Small intestine (tissue), 16 donors: ENCODE results near the gene JDP2. TPM values are rescaled to one million over a fixed set of nuclear protein-coding genes. Genes with fewer than 3 reads are reported as not detected.
A peak's percentile ranks its signal among the peaks of the same experiment; 100 is the strongest.
"Not testable (repeated sequence)": the region's sequence is repeated elsewhere in the genome, so short reads cannot be mapped to it uniquely, and the experiment has no call there.

Experiments
- DNase-seq, 2 donors: peaks; one replicate each; pipeline versions ENCODE4 v3.0.0 to v3.0.0-alpha.2; 2013
- FAIRE-seq: peaks from 2 replicates; lab custom pipeline; 2012; peaks lifted over from hg19 to GRCh38; lab: Jason Lieb, UNC
- H3K27ac ChIP-seq, 3 donors: one replicate each; pipeline ENCODE4 v1.5.1; 2013; ENCODE audit warnings: low read length in 2 of 3, mild to moderate bottlenecking in 2 of 3, control low read depth in 1 of 3, inconsistent platforms in 1 of 3, low read depth in 1 of 3, moderate library complexity in 1 of 3
- H3K27me3 ChIP-seq, 3 donors: one replicate each; pipeline ENCODE4 v1.6.1; 2013; ENCODE audit warnings: low read length in 3 of 3, inconsistent platforms in 1 of 3; ENCODE audit not compliant: control insufficient read depth in 3 of 3, insufficient read depth in 3 of 3
- H3K36me3 ChIP-seq, 3 donors: one replicate each; pipeline ENCODE4 v1.6.1; 2013; ENCODE audit warnings: low read length in 3 of 3, inconsistent platforms in 1 of 3, low read depth in 1 of 3, mild to moderate bottlenecking in 1 of 3, moderate library complexity in 1 of 3; ENCODE audit not compliant: control insufficient read depth in 3 of 3, insufficient read depth in 2 of 3
- H3K4me1 ChIP-seq, 3 donors: one replicate each; pipeline ENCODE4 v1.6.1; 2013; ENCODE audit warnings: low read length in 2 of 3, inconsistent platforms in 1 of 3, low read depth in 1 of 3, mild to moderate bottlenecking in 1 of 3, moderate library complexity in 1 of 3; ENCODE audit not compliant: control insufficient read depth in 3 of 3, insufficient read depth in 2 of 3
- H3K4me3 ChIP-seq, 3 donors: one replicate each; pipeline ENCODE4 v1.5.1; 2013; ENCODE audit warnings: low read length in 3 of 3, control low read depth in 1 of 3, inconsistent platforms in 1 of 3, low read depth in 1 of 3, mild to moderate bottlenecking in 1 of 3, moderate library complexity in 1 of 3
- H3K9me3 ChIP-seq, 2 donors: one replicate each; pipeline ENCODE4 v1.6.1; 2013; ENCODE audit warnings: low read depth in 1 of 2, low read length in 1 of 2; ENCODE audit not compliant: control insufficient read depth in 2 of 2, insufficient read depth in 1 of 2
- WGBS, 3 donors: extraction: QIAGEN DNeasy Blood & Tissue Kit; methylation state at CpG; one replicate each; pipeline ENCODE4 v1.1.7; 2013; 5-methylcytosine and 5-hydroxymethylcytosine counted together
- long read RNA-seq, 10 donors: transcript quantifications; one replicate each; lab custom pipeline, GENCODE V29; 2026
- polyA plus RNA-seq, 4 donors: library from polyadenylated mRNA; stranded (reverse) in 3 of 4; unstranded in 1 of 4; fragments of 200-250 nt in 3 of 4; fragments of 120-200 nt in 1 of 4; gene quantifications; one replicate each; pipeline versions ENCODE4 v1.2.1 to v1.2.3, GENCODE V29; 2013
- donor health status: healthy with polysubstance abuse.
- donor health status: control.
- donor health status: control.
- donor health status: Bipolar disorder and iron deficiency.
- donor health status: healthy.

The JDP2 gene, protein sequence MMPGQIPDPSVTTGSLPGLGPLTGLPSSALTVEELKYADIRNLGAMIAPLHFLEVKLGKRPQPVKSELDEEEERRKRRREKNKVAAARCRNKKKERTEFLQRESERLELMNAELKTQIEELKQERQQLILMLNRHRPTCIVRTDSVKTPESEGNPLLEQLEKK
- polyA plus RNA-seq: 10 to 100 TPM; 26.1 to 45.6 (median 42.2) TPM
- long read RNA-seq, donor 1: 0 reads
- long read RNA-seq, donor 2, partial matches to known transcripts: 0 of 1 reads
- long read RNA-seq, donor 2, other reads (novel, unspliced or antisense): 0 of 1 reads
- long read RNA-seq, donor 3, transcript JDP2-206 (4 exons, 631 nt): major isoform, 5 of 5 reads
- long read RNA-seq, donor 3, partial matches to known transcripts: 0 of 5 reads
- long read RNA-seq, donor 3, other reads (novel, unspliced or antisense): 0 of 5 reads
- long read RNA-seq, donor 4: 0 reads
- long read RNA-seq, donor 5, partial matches to known transcripts: 0 of 2 reads
- long read RNA-seq, donor 5, other reads (novel, unspliced or antisense): 0 of 2 reads
- long read RNA-seq, donor 6, transcript JDP2-206 (4 exons, 631 nt): major isoform, 7 of 8 reads
- long read RNA-seq, donor 6, partial matches to known transcripts: 0 of 8 reads
- long read RNA-seq, donor 6, other reads (novel, unspliced or antisense): 0 of 8 reads
- long read RNA-seq, donor 7: 0 reads
- long read RNA-seq, donor 8, transcript JDP2-206 (4 exons, 631 nt): major isoform, 5 of 5 reads
- long read RNA-seq, donor 8, partial matches to known transcripts: 0 of 5 reads
- long read RNA-seq, donor 8, other reads (novel, unspliced or antisense): 0 of 5 reads
- long read RNA-seq, donor 9, partial matches to known transcripts: 0 of 3 reads
- long read RNA-seq, donor 9, other reads (novel, unspliced or antisense): 0 of 3 reads
- long read RNA-seq, donor 10, transcript JDP2-206 (4 exons, 631 nt): major isoform, 7 of 9 reads
- long read RNA-seq, donor 10, partial matches to known transcripts: 0 of 9 reads
- long read RNA-seq, donor 10, other reads (novel, unspliced or antisense): 0 of 9 reads

GRCh38 chr14:75427482-75428229 lies at the start of gene JDP2:
TSS of gene JDP2 (plus strand) at chr14:75428022. CDS start at chr14:75437921, 9,899 bp downstream.
- FAIRE-seq: no peak
- 0 to 1% (median 1%) methylated on average over 39 to 93 of the region's 93 CpGs for WGBS, 3 donors
- H3K9me3 ChIP-seq: peaks cover 0 to 3% of the 10 kb centered on the region in 2 donors
- peaks cover 0 to 15% (median 0%) of the 10 kb centered on the region in 3 donors for H3K27me3 ChIP-seq
- peak; percentile 87 to 93 for DNase-seq
- H3K4me1 ChIP-seq: peaks cover 0 to 35% (median 5%) of the 10 kb centered on the region in 3 donors
- peak within 1 kb of the TSS; percentile 77 to 94 (median 86) for H3K27ac ChIP-seq
- peak within 1 kb of the TSS; percentile 58 to 78 (median 75) for H3K4me3 ChIP-seq
- H3K36me3 ChIP-seq: peaks cover 0 to 8% (median 0%) of the 10 kb centered on the region in 3 donors

DNA sequence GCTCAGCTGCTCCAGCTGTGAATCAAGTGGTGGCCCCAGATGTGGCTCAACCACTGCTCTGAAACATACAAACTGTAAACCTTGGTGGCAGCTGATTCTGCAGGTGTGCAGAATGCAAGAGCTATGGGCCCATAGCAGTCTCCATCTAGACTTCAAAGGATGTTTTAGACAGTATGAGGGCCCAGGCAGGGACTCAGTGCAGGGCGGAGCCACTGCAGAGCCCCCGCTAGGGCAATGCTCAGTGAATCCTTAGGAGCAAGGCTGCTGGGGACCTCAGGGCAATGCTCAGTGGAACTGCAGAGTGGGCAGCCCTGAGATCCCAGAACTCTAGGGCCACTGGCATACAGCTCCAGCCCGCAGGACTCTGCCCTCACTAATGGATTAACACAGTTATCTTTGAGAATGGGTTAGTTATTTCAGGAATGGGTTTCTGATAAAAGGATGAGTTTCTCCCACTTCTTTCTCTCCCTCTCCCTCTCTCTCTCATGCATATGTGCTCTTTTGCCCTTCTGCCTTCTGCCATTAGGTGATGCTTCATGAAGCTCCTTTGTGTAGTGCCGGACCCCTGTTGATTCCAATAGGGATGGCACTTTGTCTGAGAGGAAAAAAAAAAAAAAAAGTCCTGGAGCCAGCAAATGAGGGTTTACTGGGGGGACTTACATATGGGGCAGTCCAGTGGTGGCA lies 48.4 kb upstream of the JDP2 start:
- WGBS, 3 donors: 97 to 100% (median 98%) methylated on average over 4 of the region's 4 CpGs
- no peaks in the 10 kb centered on the region for H3K27me3 ChIP-seq
- H3K27ac ChIP-seq: no peak overlapping the region
- no peaks in the 10 kb centered on the region for H3K4me1 ChIP-seq
- no peak overlapping the region for H3K4me3 ChIP-seq
- DNase-seq: no peak
- no peaks in the 10 kb centered on the region for H3K36me3 ChIP-seq
- no peak for FAIRE-seq
- H3K9me3 ChIP-seq: no peaks in the 10 kb centered on the region

- WGBS, 3 donors: 86 to 93% (median 92%) methylated on average over 1 of the region's 1 CpG
- no peaks in the 10 kb centered on the region for H3K4me1 ChIP-seq
- no peak for DNase-seq
- no peaks in the 10 kb centered on the region for H3K27me3 ChIP-seq
- H3K27ac ChIP-seq: no peak overlapping the region
- FAIRE-seq: no peak
- no peak overlapping the region for H3K4me3 ChIP-seq
- no peaks in the 10 kb centered on the region for H3K9me3 ChIP-seq
- no peaks in the 10 kb centered on the region for H3K36me3 ChIP-seq
These were observed 47.9 kb upstream of the JDP2 start for GRCh38 chr14:75379930-75380270.

DNA sequence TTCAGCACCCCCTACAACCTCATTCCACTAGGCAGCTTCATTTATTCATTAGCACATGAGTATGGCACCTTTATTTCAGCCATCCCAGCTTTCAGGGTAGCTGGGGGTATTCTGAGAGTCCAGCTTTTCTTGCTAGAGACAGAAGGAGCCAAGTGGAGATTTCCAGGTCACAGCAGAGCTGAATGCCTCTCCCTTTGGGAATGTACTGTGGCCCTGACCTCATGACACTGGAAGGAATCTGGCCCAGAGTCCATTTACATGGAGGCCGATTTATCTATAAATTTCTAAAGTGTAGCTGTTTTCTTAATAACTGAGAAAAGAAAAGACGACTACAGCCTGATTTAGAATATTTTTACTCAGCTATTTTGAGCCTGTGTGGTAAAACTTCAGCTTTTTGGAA lies 47.2 kb upstream of the JDP2 start:
- H3K9me3 ChIP-seq: no peaks in the 10 kb centered on the region
- 70 to 81% (median 77%) methylated on average over 2 of the region's 2 CpGs for WGBS, 3 donors
- no peak for DNase-seq
- H3K4me1 ChIP-seq: no peaks in the 10 kb centered on the region
- H3K4me3 ChIP-seq: no peak overlapping the region
- no peak for FAIRE-seq
- H3K27me3 ChIP-seq: no peaks in the 10 kb centered on the region
- H3K27ac ChIP-seq: no peak overlapping the region
- H3K36me3 ChIP-seq: no peaks in the 10 kb centered on the region

DNA sequence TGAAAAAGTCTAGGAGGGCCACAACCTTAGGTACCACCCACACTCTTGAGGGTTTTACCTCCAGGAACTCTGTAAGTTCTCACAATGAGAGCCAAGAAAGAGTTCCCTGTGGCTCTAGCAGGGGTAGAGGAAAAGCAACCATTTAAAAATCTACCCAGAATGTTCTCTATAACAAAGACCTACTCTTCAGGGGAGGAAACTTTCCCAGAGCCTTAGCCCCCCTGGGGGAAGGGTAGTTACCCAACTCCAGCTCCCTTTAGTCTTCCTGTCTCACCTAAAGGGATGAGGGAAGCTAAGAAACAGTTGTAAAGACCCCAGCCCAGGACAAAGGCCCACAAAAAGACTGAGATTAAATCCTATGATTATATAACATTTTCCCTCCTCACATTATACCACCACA lies 46.2 kb upstream of the JDP2 start:
- Histone ChIP-seq H3K36me3 (no peaks in the 10 kb centered on the region), H3K9me3 (no peaks in the 10 kb centered on the region), H3K27me3 (no peaks in the 10 kb centered on the region), H3K4me3 (no peak overlapping the region), H3K4me1 (no peaks in the 10 kb centered on the region), H3K27ac (no peak overlapping the region)
- DNase-seq (no peak), FAIRE-seq (no peak)

DNA sequence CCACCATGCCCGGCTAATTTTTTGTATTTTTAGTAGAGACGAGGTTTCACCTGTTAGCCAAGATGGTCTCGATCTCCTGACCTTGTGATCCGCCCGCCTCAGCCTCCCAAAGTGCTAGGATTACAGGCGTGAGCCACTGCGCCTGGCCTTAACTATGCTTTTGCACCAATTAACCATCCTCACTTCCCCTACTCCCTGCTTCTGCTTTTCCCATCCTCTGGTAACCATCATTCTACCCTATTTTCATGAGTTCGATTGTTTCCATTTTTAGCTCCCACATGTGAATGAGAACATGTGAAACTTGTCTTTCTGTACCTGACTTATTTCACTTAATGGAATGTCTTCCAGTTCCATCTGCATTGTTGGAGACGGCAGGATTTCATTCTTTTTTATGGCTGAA lies 44.6 kb upstream of the JDP2 start:
- not testable (repeated sequence) for H3K4me3 ChIP-seq, DNase-seq, H3K27me3 ChIP-seq, H3K9me3 ChIP-seq, FAIRE-seq, H3K27ac ChIP-seq, H3K36me3 ChIP-seq, H3K4me1 ChIP-seq
- 93 to 96% (median 93%) methylated on average over 8 to 9 of the region's 9 CpGs for WGBS, 3 donors

GRCh38 chr14:75383721-75384120 lies 44.1 kb upstream of the JDP2 start:
- Histone ChIP-seq H3K4me1 (no peaks in the 10 kb centered on the region), H3K9me3 (no peaks in the 10 kb centered on the region), H3K36me3 (no peaks in the 10 kb centered on the region), H3K4me3 (no peak overlapping the region), H3K27me3 (no peaks in the 10 kb centered on the region), H3K27ac (no peak overlapping the region)
- FAIRE-seq (no peak), DNase-seq (no peak)
- 65 to 79% (median 77%) methylated on average over 1 of the region's 1 CpG for WGBS, 3 donors
